ENCODE results near the gene CIART.
"Not testable (repeated sequence)": the region's sequence is repeated elsewhere in the genome, so short reads cannot be mapped to it uniquely, and the experiment has no call there.

The CIART gene

DNA sequence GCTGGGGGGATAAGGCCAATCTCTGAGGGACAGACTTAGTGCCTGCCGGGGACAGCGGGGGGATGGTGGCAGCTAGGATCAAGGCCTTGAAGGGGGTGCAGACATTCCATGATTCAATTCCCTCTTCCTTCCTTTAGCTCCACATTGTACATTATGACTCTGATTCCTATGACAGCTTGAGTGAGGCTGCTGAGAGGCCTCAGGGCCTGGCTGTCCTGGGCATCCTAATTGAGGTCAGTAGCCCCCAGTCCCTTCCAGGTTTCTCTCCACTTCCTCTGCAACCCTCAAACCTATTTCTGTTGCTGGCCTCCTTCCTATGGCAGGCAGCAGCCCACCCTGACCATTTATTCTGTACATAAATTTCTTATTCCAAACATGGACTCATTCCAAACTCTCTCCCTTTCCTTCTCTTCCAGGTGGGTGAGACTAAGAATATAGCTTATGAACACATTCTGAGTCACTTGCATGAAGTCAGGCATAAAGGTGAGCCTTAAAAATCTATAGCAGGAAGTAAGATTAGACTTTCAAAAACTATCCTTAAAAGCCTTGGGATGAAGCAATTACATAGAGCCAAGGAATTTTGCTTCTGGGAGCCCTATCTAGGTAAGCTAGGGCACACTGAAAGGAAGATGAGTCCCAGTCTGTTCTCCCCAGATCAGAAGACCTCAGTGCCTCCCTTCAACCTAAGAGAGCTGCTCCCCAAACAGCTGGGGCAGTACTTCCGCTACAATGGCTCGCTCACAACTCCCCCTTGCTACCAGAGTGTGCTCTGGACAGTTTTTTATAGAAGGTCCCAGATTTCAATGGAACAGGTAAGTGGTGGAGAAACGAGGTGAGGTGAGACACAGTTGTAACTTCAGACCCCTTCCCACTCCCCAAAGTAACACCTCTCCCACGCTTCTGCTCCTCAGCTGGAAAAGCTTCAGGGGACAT lies 19.7 kb upstream of the CIART start:
- no peak for DNase-seq

DNA sequence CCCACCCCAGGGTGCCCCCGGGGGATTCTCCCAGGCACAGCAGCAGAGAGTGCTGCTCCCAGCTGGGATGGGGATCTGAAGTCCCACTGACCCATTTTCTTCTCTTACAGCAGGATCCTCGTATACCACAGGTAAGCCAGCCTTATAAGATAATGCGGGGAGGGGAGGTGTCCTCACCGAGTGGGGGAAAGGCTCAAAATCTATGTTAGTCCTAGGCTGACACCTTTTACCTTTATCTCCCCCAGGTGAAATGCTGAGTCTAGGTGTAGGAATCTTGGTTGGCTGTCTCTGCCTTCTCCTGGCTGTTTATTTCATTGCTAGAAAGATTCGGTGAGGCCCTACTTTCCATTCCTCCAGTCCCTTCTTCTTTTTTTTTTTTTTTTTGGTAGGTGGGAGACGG lies 18.8 kb upstream of the CIART start:
- no peak for DNase-seq

DNA sequence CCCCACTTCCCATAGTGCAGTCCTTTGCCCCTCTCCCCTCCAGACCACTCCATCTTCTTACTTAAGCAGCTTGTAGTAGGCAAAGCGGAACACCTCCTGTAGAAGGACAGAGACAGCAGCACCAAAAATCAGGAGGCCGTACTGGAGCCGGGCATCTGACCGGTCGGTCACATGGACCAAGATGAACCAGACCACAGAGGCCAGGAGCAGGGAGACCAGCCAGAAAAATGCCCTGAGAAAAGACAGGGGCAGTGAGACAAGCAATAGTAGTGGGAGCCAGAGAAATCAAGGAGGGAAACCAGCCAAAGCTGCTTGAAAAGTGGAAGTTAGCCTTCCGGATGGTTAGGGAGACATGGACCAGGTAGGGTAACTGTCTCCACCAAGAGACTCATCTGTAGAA lies 14.5 kb upstream of the CIART start:
- no peak for DNase-seq

DNA sequence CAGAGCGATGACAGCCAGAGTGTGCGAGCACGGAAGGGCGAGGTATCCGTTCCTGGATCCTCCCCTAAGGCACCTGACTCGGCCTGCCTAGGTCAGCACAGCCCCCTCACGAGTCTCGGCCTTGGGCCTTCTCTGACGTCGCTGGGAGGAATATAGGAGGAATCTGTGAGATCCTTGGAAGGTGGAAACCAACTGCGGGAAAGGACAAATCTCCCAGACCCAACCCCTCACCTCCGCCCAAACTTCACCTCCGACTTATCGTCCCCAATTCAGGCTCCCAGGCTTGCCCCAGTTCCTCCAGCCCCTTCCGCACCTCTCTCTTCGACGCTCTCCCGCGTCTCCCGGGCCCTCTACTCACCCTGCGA lies 14.0 kb upstream of the CIART start:
- DNase-seq, result no peak

DNA sequence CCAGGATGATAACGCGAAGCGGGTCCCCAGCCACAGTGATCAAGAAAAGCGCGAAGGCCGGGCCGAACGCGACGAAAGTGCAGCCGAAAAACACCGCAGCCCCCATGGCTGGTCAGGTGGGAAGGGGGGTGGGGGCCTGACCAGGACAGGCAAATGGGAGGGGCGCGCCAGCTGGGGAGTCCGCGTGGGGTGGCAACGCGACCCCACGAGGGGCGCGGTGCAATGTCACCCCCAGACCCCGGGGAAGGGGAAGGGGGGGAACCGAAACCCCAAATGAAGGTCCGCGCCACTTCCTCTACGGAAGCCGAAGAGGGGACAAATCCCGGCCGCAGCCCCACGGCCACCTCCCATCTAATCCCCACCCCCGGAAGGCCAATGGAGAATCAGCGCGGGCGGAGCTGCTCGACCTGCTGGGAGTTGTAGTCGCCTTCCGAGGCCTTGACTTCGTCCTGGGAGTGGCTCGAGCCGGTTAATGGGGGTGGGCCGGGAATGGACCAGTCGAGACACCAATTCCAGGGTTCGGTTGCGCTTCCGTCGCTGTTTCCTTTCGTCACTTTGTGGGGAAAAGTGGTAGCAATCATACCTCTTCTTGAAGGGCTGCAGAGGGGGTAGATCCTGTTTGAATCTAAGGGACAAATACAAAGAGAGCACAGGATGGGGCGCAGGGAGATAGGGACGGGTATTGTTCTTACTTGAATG lies 13.5 kb upstream of the CIART start, which contains the start of gene APH1A:
TSS of gene APH1A (minus strand) at position 312 of the 699 bp plus-strand sequence. CDS start at position 106, 206 bp downstream.
- DNase-seq, result peak; percentile 96

- no peak for DNase-seq
These were observed 12.9 kb upstream of the CIART start for GRCh38 chr1:150269451-150269850.

- DNase-seq, result no peak
These were observed 10.9 kb upstream of the CIART start for GRCh38 chr1:150271291-150271959.

DNA sequence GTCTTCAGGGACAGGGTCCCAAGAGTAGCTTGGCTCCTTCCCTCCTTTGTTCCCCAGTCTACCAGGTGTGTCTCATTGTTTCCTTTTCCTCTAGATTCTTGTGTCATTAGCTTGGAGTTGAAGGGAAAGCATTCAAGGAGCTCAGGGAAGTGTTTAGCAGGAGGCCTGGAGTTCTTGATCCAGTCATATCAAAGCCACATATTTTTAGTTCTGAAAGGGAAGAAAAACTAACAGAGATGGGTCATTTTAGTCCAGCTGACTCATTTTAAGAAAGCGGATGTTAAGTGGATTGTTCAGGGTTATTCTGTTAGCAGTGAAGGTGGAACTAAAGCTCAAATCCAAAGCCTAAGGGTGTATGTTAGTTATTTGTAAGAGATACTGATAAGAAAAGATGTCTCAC lies 9.0 kb upstream of the CIART start:
- no peak for DNase-seq

GRCh38 chr1:150280138-150280707 lies 2.1 kb upstream of the CIART start:
- DNase-seq, result no peak

- DNase-seq, result peak; percentile 10
These were observed 1.1 kb upstream of the CIART start for GRCh38 chr1:150281221-150281757.

GRCh38 chr1:150282558-150282958 lies 204 bp downstream of the CIART start:
- no peak for DNase-seq

DNA sequence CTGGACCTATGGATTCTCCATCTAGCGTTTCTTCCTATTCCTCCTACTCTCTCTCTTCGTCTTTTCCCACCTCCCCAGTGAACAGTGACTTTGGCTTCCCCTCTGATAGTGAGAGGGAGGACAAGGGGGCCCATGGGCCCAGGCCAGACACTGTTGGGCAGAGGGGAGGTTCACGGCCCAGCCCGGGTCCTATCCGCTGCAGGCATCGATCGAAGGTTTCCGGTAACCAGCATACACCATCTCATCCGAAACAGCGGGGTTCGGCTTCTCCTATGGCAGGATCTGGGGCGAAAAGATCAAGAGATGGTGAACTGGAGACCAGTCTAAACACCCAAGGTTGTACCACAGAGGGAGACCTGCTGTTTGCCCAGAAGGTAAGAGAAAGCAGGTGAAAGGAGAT lies 906 bp downstream of the CIART start:
- no peak for DNase-seq

DNA sequence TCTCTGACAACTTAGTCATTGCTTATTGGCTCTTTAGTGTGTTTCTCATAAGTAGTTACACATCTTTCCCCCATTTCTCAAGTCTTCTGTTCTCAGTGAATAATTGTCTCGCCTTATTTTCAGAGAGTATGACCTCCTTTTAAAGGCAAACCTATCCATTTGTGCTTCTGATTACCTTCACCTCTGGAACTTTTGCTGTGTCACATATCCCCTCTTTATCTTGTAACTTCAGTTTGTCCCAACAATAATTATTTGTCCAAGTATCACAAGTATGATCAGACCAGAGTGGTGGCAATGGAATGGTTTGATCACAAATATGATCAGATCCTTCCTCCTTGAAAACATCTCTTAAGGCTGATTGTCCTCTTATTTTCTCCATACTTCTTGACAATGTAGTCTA lies 6.0 kb downstream of the CIART start:
- no peak for DNase-seq

DNA sequence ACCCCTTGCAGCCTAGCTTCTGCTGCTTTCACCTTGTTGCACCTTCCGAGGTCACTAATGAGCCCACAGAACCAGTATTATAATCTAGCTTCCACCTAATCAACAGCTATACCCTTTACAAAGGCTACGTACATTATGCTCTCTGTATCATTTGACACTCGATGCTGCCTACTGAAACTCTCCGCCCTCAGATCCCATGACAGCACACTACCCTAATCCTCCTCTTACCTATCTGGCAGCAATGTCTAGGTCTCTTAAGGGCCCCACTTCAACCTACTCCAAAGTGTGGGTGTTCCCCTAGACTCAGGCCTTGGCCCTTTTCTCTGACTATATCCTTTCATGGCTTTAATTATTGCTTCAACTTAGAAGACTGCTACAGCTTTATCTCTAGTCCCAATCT lies 6.5 kb downstream of the CIART start:
- DNase-seq, result no peak

GRCh38 chr1:150293433-150294253 lies 11.3 kb downstream of the CIART start, which contains the start of gene MRPS21:
TSS of gene MRPS21 (plus strand) at chr1:150293861. CDS start at chr1:150294367, 506 bp downstream.
- peak; percentile 89 for DNase-seq

GRCh38 chr1:150295476-150295875 lies 13.1 kb downstream of the CIART start:
- DNase-seq, result no peak

DNA sequence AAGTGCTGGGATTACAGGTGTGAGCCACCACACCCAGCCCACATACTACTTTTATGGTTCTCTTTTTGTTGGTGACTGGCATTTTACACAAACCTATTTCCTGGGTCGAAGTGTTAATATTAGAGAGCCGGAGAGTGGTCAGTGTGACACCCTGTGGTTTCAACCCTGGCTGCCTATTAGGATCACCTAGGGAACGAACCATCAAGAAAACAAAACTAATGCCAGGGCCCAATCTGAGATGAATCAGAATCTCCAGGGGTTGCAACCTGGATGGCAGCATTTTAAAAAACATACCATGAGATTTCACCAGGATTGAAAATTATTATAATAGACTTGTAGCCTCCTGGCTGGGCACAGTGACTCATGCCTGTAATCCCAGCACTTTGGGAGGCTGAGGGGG lies 17.4 kb downstream of the CIART start:
- no peak for DNase-seq

GRCh38 chr1:150302338-150302737 lies 20.0 kb downstream of the CIART start:
- no peak for DNase-seq

DNA sequence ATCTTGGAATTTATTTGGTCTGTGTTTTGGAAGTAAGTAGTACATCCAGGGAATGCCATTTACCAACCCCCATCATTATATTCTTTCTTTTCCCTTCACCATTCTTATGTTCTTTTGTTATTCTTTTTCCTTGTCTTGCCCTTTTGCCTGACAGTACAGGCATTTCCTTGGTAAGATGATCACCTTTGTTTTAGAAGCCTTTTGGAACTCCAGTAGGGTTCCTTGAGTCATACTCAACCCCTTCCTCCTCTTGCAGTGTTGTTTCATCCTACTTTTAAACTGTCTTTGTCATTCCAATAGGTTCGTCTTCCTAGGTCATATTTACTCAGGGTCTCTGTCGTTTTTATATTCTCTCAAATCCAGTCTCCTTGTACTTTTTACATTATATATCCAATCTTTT lies 20.5 kb downstream of the CIART start:
- DNase-seq, result no peak

- not testable (repeated sequence) for DNase-seq
These were observed 26.2 kb downstream of the CIART start for GRCh38 chr1:150308585-150308984.

GRCh38 chr1:150309758-150310508 lies 27.6 kb downstream of the CIART start:
- DNase-seq, result no peak
